Smooth muscle cell (in vitro differentiated cells): ENCODE measurements around the gene PSENEN. TPM values are rescaled to one million over a fixed set of nuclear protein-coding genes. Genes with fewer than 3 reads are reported as not detected.

ENCODE experiments used
- DNase-seq: peaks from one replicate; lab custom pipeline; 2025; ENCODE audit not compliant: unreplicated experiment; lab: John Stamatoyannopoulos, UW
- H2AFZ ChIP-seq: fragments of 200-600 bp; sonication (generic); 2 replicates; pipeline ENCODE4 v1.6.0; 2016; ENCODE audit warnings: antibody characterized with exemption, low read depth, mild to moderate bottlenecking
- H3F3A ChIP-seq: fragments of 200-600 bp; sonication (generic); 2 replicates; pipeline ENCODE4 v1.6.0; 2017; ENCODE audit warnings: antibody characterized with exemption, low read depth
- H3K27ac ChIP-seq: fragments of 200-600 bp; sonication (generic); 2 replicates; pipeline ENCODE4 v1.5.1; 2016; ENCODE audit warnings: low read depth, mild to moderate bottlenecking
- H3K27me3 ChIP-seq: fragments of 200-600 bp; sonication (generic); 2 replicates; pipeline ENCODE4 v1.6.1; 2016; ENCODE audit warnings: low read depth, mild to moderate bottlenecking
- H3K36me3 ChIP-seq: fragments of 200-600 bp; sonication (generic); 2 replicates; pipeline ENCODE4 v1.5.1; 2016; ENCODE audit warnings: low read depth
- H3K4me1 ChIP-seq: fragments of 200-600 bp; sonication (generic); 2 replicates; pipeline ENCODE4 v1.5.1; 2016; ENCODE audit warnings: low read depth
- H3K4me2 ChIP-seq: fragments of 200-600 bp; sonication (generic); 2 replicates; pipeline ENCODE4 v1.6.0; 2016; ENCODE audit warnings: mild to moderate bottlenecking
- H3K4me3 ChIP-seq: fragments of 200-600 bp; sonication (generic); 2 replicates; pipeline ENCODE4 v1.5.1; 2016; ENCODE audit warnings: mild to moderate bottlenecking
- H3K79me2 ChIP-seq: fragments of 200-600 bp; sonication (generic); 2 replicates; pipeline ENCODE4 v1.6.0; 2016; ENCODE audit warnings: low read depth, mild to moderate bottlenecking
- H3K9ac ChIP-seq: fragments of 200-600 bp; sonication (generic); 2 replicates; pipeline ENCODE4 v1.6.0; 2016; ENCODE audit warnings: low read depth
- H3K9me3 ChIP-seq: fragments of 200-600 bp; sonication (generic); replicated peaks from 2 replicates; pipeline ENCODE4 v1.5.1; 2016; ENCODE audit warnings: low read depth
- H4K20me1 ChIP-seq: fragments of 200-600 bp; sonication (generic); 2 replicates; pipeline ENCODE4 v1.6.0; 2016; ENCODE audit warnings: low read depth
- CTCF ChIP-seq: fragments of 200-600 bp; sonication (generic); IDR thresholded peaks from 2 replicates; pipeline ENCODE4 v1.5.1; 2017; ENCODE audit warnings: borderline replicate concordance, mild to moderate bottlenecking, antibody characterized with exemption; ENCODE audit not compliant: insufficient read depth, poor library complexity, severe bottlenecking
- WGBS: methylation state at CpG from one replicate; pipeline ENCODE4 v1.1.7; 2016; ENCODE audit warnings: low lambda C conversion rate; 5-methylcytosine and 5-hydroxymethylcytosine counted together
- polyA plus RNA-seq: library from polyadenylated mRNA; unstranded; fragments of >200 nt; fragmentation: Nextera tagmentation; extraction: Ambion mirVana; gene quantifications from 2 replicates; pipeline ENCODE4 v1.2.1, GENCODE V29; 2016
- total RNA-seq: library from RNA; depleted of rRNA; stranded (reverse); fragments of >200 nt; gene quantifications from 2 replicates; pipeline ENCODE4 v1.2.3, GENCODE V29; 2014

Gene PSENEN
- total and polyA plus RNA-seq, 2 experiments from 2014 or later, result 65.4 to 137 TPM

DNA sequence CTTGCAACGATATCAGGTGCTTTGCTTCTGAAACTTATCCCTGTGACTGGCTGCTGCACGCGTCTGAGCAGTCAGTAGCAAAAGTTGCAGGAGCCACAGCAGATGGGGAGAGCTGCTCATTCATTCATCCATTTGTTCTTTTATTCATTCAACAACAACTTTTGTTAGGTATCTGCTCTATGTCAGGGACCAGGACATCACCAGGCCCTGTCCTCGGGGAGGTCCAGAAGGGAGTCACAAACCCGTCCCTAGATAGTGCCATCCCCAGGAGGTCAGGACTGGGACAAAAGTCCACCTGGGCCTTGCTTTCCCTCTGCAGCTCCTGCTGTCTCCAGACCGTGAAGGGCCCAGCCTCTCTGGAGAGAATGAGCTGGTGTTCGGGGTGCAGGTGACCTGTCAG lies 32.5 kb downstream of the PSENEN start:
- H3K27me3 ChIP-seq, result no peaks in the 10 kb centered on the region
- no peak overlapping the region for H3K4me2 ChIP-seq
- H2AFZ ChIP-seq, result no peak overlapping the region
- no peak overlapping the region for H3K4me3 ChIP-seq
- H3F3A ChIP-seq, result no peaks in the 10 kb centered on the region
- DNase-seq, result no peak
- no peak for TF ChIP-seq CTCF
- H3K9me3 ChIP-seq, result no peaks in the 10 kb centered on the region
- H3K36me3 ChIP-seq, result no peaks in the 10 kb centered on the region
- no peaks in the 10 kb centered on the region for H3K79me2 ChIP-seq
- H3K27ac ChIP-seq, result no peak overlapping the region
- H3K4me1 ChIP-seq, result peaks cover 6% of the 10 kb centered on the region
- no peaks in the 10 kb centered on the region for H4K20me1 ChIP-seq
- H3K9ac ChIP-seq, result no peak overlapping the region
- 94% methylated on average over 7 of the region's 7 CpGs for WGBS

DNA sequence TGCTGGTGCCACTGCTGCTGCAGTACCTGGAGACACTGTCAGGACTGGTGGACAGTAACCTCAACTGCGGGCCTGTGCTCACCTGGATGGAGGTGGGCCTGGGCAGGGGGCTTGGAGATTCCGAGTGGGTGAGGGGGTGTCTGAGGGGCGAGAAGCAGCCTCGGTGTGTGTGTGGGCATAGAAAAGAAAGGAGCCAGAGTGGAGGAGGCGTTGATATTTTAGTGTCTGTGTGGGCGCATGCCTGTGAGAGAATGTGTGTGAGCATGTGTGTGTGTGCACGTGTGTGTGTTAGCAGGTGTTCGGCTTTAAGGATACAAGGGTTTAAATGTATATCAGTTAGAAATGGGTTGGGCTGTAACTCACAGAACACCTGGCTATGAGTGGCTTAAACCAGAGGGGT lies 33.6 kb downstream of the PSENEN start:
- Histone ChIP-seq H3K79me2 (no peaks in the 10 kb centered on the region), H3K27ac (no peak overlapping the region), H3F3A (no peaks in the 10 kb centered on the region), H3K9me3 (no peaks in the 10 kb centered on the region), H3K4me3 (no peak overlapping the region), H3K9ac (no peak overlapping the region), H2AFZ (no peak overlapping the region), H3K4me2 (no peak overlapping the region), H3K36me3 (no peaks in the 10 kb centered on the region), H4K20me1 (no peaks in the 10 kb centered on the region), H3K27me3 (no peaks in the 10 kb centered on the region), H3K4me1 (peaks cover 6% of the 10 kb centered on the region)
- DNase-seq, result no peak
- WGBS, result 91% methylated on average over 8 of the region's 8 CpGs
- TF ChIP-seq CTCF, result no peak

- H2AFZ ChIP-seq, result no peak overlapping the region
- TF ChIP-seq CTCF, result no peak
- H3K4me1 ChIP-seq, result peaks cover 6% of the 10 kb centered on the region
- H3K9me3 ChIP-seq, result no peaks in the 10 kb centered on the region
- H3K4me2 ChIP-seq, result no peak overlapping the region
- H3K36me3 ChIP-seq, result no peaks in the 10 kb centered on the region
- H3K9ac ChIP-seq, result no peak overlapping the region
- no peaks in the 10 kb centered on the region for H3K79me2 ChIP-seq
- H3K27me3 ChIP-seq, result no peaks in the 10 kb centered on the region
- no peak overlapping the region for H3K4me3 ChIP-seq
- no peaks in the 10 kb centered on the region for H3F3A ChIP-seq
- no peak overlapping the region for H3K27ac ChIP-seq
- H4K20me1 ChIP-seq, result no peaks in the 10 kb centered on the region
- no peak for DNase-seq
- WGBS, result 96% methylated on average over 14 of the region's 16 CpGs
Observed at GRCh38 chr19:35780058-35780457, 34.6 kb downstream of the PSENEN start.

- Histone ChIP-seq H3K27ac (no peak overlapping the region), H4K20me1 (no peaks in the 10 kb centered on the region), H3K4me2 (no peak overlapping the region), H3K79me2 (no peaks in the 10 kb centered on the region), H2AFZ (no peak overlapping the region), H3F3A (no peaks in the 10 kb centered on the region), H3K27me3 (no peaks in the 10 kb centered on the region), H3K4me1 (peaks cover 6% of the 10 kb centered on the region), H3K9me3 (no peaks in the 10 kb centered on the region), H3K9ac (no peak overlapping the region), H3K4me3 (no peak overlapping the region), H3K36me3 (no peaks in the 10 kb centered on the region)
- TF ChIP-seq CTCF, result no peak
- DNase-seq, result no peak
- 96% methylated on average over 20 of the region's 20 CpGs for WGBS
Observed at GRCh38 chr19:35780717-35781116, 35.3 kb downstream of the PSENEN start.
